K562 (cell line): ENCODE measurements around the gene FMNL2. TPM values are rescaled to one million over a fixed set of nuclear protein-coding genes. Genes with fewer than 3 reads are reported as not detected.

Experiments used
- ATF4 ChIP-seq: fragments of 450-650 bp; formaldehyde crosslinking; IDR thresholded peaks from 2 replicates; pipeline ENCODE4 v1.4.0; 2022; ENCODE audit warnings: mild to moderate bottlenecking, moderate library complexity
- MTA2 ChIP-seq: fragments of 450-650 bp; IDR thresholded peaks from 2 replicates; pipeline ENCODE4 v1.6.1; 2016; ENCODE audit warnings: low read depth
- MYC ChIP-seq, 2 experiments: fragments of 250-450 bp in 1 of 2; sonication (Bioruptor Pico) in 1 of 2; IDR thresholded peaks; 2 replicates each; pipeline versions ENCODE4 v1.5.1 to v1.6.1; 2012 to 2021; ENCODE audit warnings: low read depth in 2 of 2, borderline replicate concordance in 1 of 2, improper control_type of control experiment in 1 of 2, low read length in 1 of 2, mild to moderate bottlenecking in 1 of 2, moderate library complexity in 1 of 2
- RBBP5 ChIP-seq: fragments of 200-600 bp; sonication (generic); IDR thresholded peaks from 2 replicates; pipeline ENCODE4 v1.6.1; 2012; ENCODE audit warnings: borderline replicate concordance, mild to moderate bottlenecking, low read length, control low read depth, inconsistent platforms; ENCODE audit not compliant: insufficient read depth, poor library complexity, severe bottlenecking
- RFX1 ChIP-seq: fragments of 450-650 bp; IDR thresholded peaks from 2 replicates; pipeline ENCODE4 v1.6.1; 2016; ENCODE audit warnings: mild to moderate bottlenecking, moderate library complexity
- STAT5B ChIP-seq: fragments of 250-450 bp; sonication (Bioruptor Pico); IDR thresholded peaks from 2 replicates; pipeline ENCODE4 v1.8.0; 2021; ENCODE audit warnings: mild to moderate bottlenecking, inconsistent platforms
- TBL1XR1 ChIP-seq, 2 experiments: IDR thresholded peaks; 2 replicates each; pipeline ENCODE4 v1.6.1; 2012; ENCODE audit warnings: improper control_type of control experiment in 2 of 2, low read length in 2 of 2, mild to moderate bottlenecking in 1 of 2
- U2AF1 ChIP-seq: fragments of 200-400 bp; formaldehyde crosslinking; optimal IDR thresholded peaks from 2 replicates; pipeline ENCODE3; 2017; ENCODE audit warnings: mild to moderate bottlenecking, low read depth, low read length, moderate library complexity
- ZNF224 ChIP-seq: sonication (generic); formaldehyde crosslinking; IDR thresholded peaks from 2 replicates; pipeline ENCODE4 v1.8.0; 2022; ENCODE audit warnings: mild to moderate bottlenecking, missing genetic modification reagents
- ZNF707 ChIP-seq: fragments of 250-450 bp; sonication (Bioruptor Pico); conservative IDR thresholded peaks from 2 replicates; pipeline ENCODE4 v1.8.0; 2022; ENCODE audit warnings: inconsistent platforms, mild to moderate bottlenecking, moderate library complexity
- polyA plus RNA-seq, 8 experiments: library from polyadenylated mRNA; depleted of rRNA in 4 of 8; stranded (reverse) in 5 of 8; unstranded in 3 of 8; fragments of >200 nt; fragmentation: Nextera tagmentation in 2 of 8; fragmentation: Illumina TruSeq in 1 of 8; extraction: Ambion mirVana in 2 of 8; extraction: Trizol in 1 of 8; gene quantifications; 2 replicates each; pipeline versions ENCODE4 v1.2.1 to v1.2.3, GENCODE V29; 2011 to 2014; ENCODE audit warnings: inconsistent platforms in 1 of 8, missing spikeins in 1 of 8
- total RNA-seq, 7 experiments: library from RNA; depleted of rRNA in 6 of 7; stranded (reverse); fragments of >200 nt in 6 of 7; fragmentation: Illumina TruSeq in 2 of 7; extraction: Trizol in 2 of 7; gene quantifications; 2 replicates each; pipeline versions ENCODE4 v1.2.1 to v1.2.3, GENCODE V29; 2011 to 2021; ENCODE audit warnings: low replicate concordance in 1 of 7

The FMNL2 gene
- total and polyA plus RNA-seq, 9 of the 15 experiments (the other 6 are each of a cell fraction or from before 2014, with no cell fraction given): 0.15 to 0.49 (median 0.24) TPM; not detected in 1

GRCh38 chr2:152489364-152489763 is 154.4 kb downstream of the FMNL2 start (continued):
- TF ChIP-seq ZNF224 (CRISPR knock-in tag): no peak
- no peak for TF ChIP-seq MTA2
- no peak for TF ChIP-seq MYC (IDR thresholded peaks at IDR 0.05; ENCODE audit: low read depth, low read length)
- TF ChIP-seq MYC (CRISPR knock-in tag; IDR thresholded peaks at IDR 0.05; ENCODE audit: borderline replicate concordance, low read depth): no peak
- no peak for TF ChIP-seq ZNF707 (CRISPR knock-in tag)
- TF ChIP-seq RBBP5: no peak
- no peak for TF ChIP-seq ATF4 (CRISPR knock-in tag)
- TF ChIP-seq STAT5B: no peak
- TF ChIP-seq TBL1XR1 (IDR thresholded peaks at IDR 0.05; ENCODE audit: low read length in 2 of 2): no peak
- no peak for TF ChIP-seq RFX1
- TF ChIP-seq U2AF1: no peak
